ENCODE data around the gene TUBB4A. TPM values are rescaled to one million over a fixed set of nuclear protein-coding genes. Genes with fewer than 3 reads are reported as not detected.

TUBB4A gene
- total and polyA plus RNA-seq, 10 of the 15 experiments (the other 5 are each of a cell fraction or from before 2014, with no cell fraction given): 0.29 to 22.4 (median 3.8) TPM

GRCh38 chr19:6534451-6535093 is 32.5 kb upstream of the TUBB4A start:
- POLR2A ChIA-PET: interaction anchor here (0.6 to 3.0 kb wide), 7 partner anchors 12 to 59 kb away, joined by 3 to 13 read pairs (median 4); no protein-coding TSS in a partner anchor
- FAIRE-seq: no peak
- in situ Hi-C loops (cut with MboI): no loop called here

More at GRCh38 chr19:6534451-6535093, 32.5 kb upstream of the TUBB4A start:
- ChIA-PET CTCF (interaction anchor here (1.1 to 1.9 kb wide), 2 partner anchors 53 to 70 kb away, joined by 3 to 6 read pairs; no protein-coding TSS in a partner anchor), SMC1A (ENCODE audit: uncharacterized antibody, unreplicated experiment) (interaction anchor here (1.0 to 1.3 kb wide), 5 partner anchors 12 to 54 kb away, joined by 3 read pairs; no protein-coding TSS in a partner anchor), RAD21 (ENCODE audit: unreplicated experiment) (interaction anchor here (0.6 to 1.2 kb wide), 3 partner anchors 13 to 206 kb away, joined by 3 to 6 read pairs (median 3); no protein-coding TSS in a partner anchor)
- H3K79me2 ChIP-seq (ENCODE audit: control insufficient read depth, insufficient read depth, low read length): peaks cover 62% of the 10 kb centered on the region
- no peak overlapping the region for H3K27ac ChIP-seq (ENCODE audit: control insufficient read depth, insufficient read depth)
- no peak for DNase-seq (ENCODE audit: low read depth, low spot score)
- no peak for TF ChIP-seq NFYA (IDR thresholded peaks at IDR 0.05; ENCODE audit: borderline replicate concordance, low read depth, low read length)
- TF ChIP-seq LARP7 (IDR thresholded peaks at IDR 0.05): 0 out of 2 replicates have a peak, but pooled peaks have one; percentile 56
- TF ChIP-seq IKZF2 (IDR thresholded peaks at IDR 0.05): peak; percentile 11 to 25; a peak in 1 of 4 replicates
- TF ChIP-seq FOXK2 (IDR thresholded peaks at IDR 0.05): no peak
- TF ChIP-seq, protein P1, sequence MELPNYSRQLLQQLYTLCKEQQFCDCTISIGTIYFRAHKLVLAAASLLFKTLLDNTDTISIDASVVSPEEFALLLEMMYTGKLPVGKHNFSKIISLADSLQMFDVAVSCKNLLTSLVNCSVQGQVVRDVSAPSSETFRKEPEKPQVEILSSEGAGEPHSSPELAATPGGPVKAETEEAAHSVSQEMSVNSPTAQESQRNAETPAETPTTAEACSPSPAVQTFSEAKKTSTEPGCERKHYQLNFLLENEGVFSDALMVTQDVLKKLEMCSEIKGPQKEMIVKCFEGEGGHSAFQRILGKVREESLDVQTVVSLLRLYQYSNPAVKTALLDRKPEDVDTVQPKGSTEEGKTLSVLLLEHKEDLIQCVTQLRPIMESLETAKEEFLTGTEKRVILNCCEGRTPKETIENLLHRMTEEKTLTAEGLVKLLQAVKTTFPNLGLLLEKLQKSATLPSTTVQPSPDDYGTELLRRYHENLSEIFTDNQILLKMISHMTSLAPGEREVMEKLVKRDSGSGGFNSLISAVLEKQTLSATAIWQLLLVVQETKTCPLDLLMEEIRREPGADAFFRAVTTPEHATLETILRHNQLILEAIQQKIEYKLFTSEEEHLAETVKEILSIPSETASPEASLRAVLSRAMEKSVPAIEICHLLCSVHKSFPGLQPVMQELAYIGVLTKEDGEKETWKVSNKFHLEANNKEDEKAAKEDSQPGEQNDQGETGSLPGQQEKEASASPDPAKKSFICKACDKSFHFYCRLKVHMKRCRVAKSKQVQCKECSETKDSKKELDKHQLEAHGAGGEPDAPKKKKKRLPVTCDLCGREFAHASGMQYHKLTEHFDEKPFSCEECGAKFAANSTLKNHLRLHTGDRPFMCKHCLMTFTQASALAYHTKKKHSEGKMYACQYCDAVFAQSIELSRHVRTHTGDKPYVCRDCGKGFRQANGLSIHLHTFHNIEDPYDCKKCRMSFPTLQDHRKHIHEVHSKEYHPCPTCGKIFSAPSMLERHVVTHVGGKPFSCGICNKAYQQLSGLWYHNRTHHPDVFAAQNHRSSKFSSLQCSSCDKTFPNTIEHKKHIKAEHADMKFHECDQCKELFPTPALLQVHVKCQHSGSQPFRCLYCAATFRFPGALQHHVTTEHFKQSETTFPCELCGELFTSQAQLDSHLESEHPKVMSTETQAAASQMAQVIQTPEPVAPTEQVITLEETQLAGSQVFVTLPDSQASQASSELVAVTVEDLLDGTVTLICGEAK (IDR thresholded peaks at IDR 0.05; ENCODE audit: borderline replicate concordance): peak; percentile 27; the same call in 1 of the 2 replicates
- TF ChIP-seq TBL1XR1 (IDR thresholded peaks at IDR 0.05; ENCODE audit: low read depth, low read length): no peak
- peak; percentile 74; the same call in 1 of the 2 replicates for TF ChIP-seq POLR2AphosphoS5 (IDR thresholded peaks at IDR 0.05; ENCODE audit: low read length)
- TF ChIP-seq MLLT1 (IDR thresholded peaks at IDR 0.05): peak; percentile 42
- peak; percentile 59; the same call in 1 of the 2 replicates for TF ChIP-seq POLR2AphosphoS2 (IDR thresholded peaks at IDR 0.05; ENCODE audit: low read depth, low read length)
- TF ChIP-seq SMAD1 (IDR thresholded peaks at IDR 0.05; ENCODE audit: low read depth, partially characterized antibody): peak; percentile 23
- TF ChIP-seq IKZF1 (conservative IDR thresholded peaks at IDR 0.05): peak; percentile 73
- no peak for TF ChIP-seq CHD2 (IDR thresholded peaks at IDR 0.05; ENCODE audit: borderline replicate concordance, low read depth, low read length)
- 0 out of 2 replicates have a peak, but pooled peaks have one; percentile 57 for TF ChIP-seq BACH1 (IDR thresholded peaks at IDR 0.05; ENCODE audit: borderline replicate concordance)
- no peak for TF ChIP-seq CHD1 (IDR thresholded peaks at IDR 0.05; ENCODE audit: low read depth, low read length)
- peak; percentile 55; the same call in 1 of the 2 replicates for TF ChIP-seq GATAD2B (conservative IDR thresholded peaks at IDR 0.05; ENCODE audit: low read depth)
- 95% methylated on average over 37 of the region's 40 CpGs for WGBS (ENCODE audit: insufficient coverage, insufficient replicate concordance, low lambda C conversion rate, missing lambda C conversion rate)
- H3K4me3 ChIP-seq: no peak overlapping the region
- peak overlapping the region; percentile 15 for H3K4me2 ChIP-seq (ENCODE audit: control insufficient read depth, insufficient read depth)
- peaks cover 46% of the 10 kb centered on the region for H3K4me1 ChIP-seq (ENCODE audit: control insufficient read depth, insufficient read depth, low read length)
- no peak overlapping the region for H3K9ac ChIP-seq (ENCODE audit: control insufficient read depth, insufficient read depth, low read length)
- no peaks in the 10 kb centered on the region; the same call in 1 of the 2 replicates for H4K20me1 ChIP-seq (ENCODE audit: control insufficient read depth, insufficient read depth)
- no peaks in the 10 kb centered on the region; the same call in 2 of the 3 replicates for H3K9me3 ChIP-seq (replicated peaks; ENCODE audit: control insufficient read depth, insufficient read depth, low read length)
- no peak for ATAC-seq
- H3K27me3 ChIP-seq (replicated peaks in 1 of 2; ENCODE audit: control insufficient read depth in 2 of 2, insufficient read depth in 2 of 2, low read length in 1 of 2): no peaks in the 10 kb centered on the region
- BruUV-seq (replicated peaks): no TSS peak
- peaks cover 0 to 8% of the 10 kb centered on the region in 2 experiments; a peak in 2 of 4 replicates for H3K36me3 ChIP-seq (ENCODE audit: control insufficient read depth in 2 of 2, insufficient read depth in 2 of 2, low read length in 1 of 2)
- intact Hi-C loops (cut with micrococcal nuclease; ENCODE audit: unreplicated experiment): no loop called here
- H2AFZ ChIP-seq (ENCODE audit: control insufficient read depth, low read depth, low read length): no peak overlapping the region

All from GM12878 (cell line).